Middle frontal gyrus (tissue), 1 donor: Measurements from ENCODE around the gene MAT2A.
A peak's percentile ranks its signal among the peaks of the same experiment; 100 is the strongest.

ENCODE experiments used
- DNase-seq: peaks from one replicate; pipeline ENCODE4 v3.0.0-alpha.2; 2015; ENCODE audit warnings: low spot score; ENCODE audit errors: extremely low spot score

Gene MAT2A

DNA sequence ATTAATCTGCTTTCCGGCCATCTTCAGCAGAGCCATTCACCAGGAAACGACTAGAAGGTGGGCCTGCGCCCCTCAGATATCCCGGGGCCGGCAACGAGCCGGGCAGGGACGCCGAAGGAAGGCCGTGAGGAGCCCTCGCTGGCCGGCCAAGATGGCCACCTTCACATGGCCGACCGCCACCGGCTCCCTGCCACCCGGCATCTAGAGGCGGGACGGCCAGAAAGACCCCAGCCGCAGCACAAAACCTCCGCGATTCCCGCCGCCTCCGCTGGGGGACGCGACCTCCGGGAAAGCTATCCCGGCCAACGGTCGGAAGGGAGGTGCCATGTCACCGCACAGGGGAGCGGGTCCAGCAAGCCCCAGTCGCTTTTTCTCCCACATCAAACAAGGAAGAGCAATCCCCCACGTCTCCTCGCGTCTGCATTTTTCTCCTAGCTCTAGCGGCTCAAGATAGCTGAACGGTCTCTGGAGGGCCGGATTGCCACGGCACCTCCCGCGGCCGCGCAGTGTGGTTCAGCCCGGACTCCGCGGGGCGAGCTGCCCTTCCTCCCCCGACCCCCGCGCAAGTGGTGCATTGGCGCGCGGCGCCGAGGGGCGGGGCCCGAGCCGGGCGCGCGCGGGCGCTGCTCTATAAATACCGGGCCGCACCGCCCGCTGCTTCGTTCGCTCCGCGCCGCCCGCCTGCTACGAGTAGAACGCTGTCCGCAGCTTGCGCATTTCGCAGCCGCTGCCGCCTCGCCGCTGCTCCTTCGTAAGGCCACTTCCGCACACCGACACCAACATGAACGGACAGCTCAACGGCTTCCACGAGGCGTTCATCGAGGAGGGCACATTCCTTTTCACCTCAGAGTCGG is at the start of gene MAT2A:
Gene MAT2A (plus strand): TSS at position 662 of the 854 bp plus-strand sequence. CDS start 120 bp downstream, at position 782.
- DNase-seq: peak; percentile 75

DNA sequence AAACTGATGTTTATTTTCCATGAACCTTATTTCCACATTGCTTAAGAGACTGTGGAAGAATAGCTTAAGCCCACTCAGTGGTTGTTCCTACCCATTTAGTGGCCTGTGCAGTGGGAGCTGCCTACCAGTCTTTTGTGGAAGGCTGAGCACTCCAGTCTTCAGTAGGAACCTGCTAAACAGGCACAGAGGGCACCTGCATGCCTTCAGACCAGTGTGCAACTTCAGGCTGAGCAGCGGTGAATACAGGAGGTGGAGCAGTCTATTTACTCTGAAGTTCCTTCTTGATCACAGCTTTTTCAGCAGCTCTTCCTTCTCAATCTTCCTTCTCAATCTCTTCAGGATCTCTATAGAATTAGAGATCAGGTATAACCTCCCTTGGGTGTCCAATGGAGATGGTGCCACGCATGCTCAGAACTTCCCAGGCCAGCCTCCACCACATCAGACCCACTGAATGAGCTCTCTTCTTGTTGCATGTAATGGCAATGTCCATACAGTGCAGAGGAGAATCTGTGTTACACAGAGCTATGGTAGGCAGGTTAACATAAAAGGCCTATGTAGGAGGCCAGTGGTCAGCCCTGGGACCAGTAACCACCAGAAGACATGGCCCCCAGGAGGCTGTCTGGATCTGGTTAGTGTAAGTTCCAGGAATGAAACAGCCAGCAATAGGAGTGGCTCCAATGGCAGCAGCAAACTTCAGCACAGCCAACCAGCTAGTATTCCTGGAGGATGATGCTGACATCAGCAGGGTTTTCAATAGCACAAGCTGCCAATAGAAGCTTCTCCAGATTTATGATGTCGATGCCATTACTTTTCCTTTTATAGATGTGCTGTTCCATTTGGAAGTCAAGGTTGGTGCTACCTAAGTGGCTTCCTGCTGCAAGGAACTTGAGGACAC is 47.9 kb upstream of the MAT2A start:
- DNase-seq: no peak

DNA sequence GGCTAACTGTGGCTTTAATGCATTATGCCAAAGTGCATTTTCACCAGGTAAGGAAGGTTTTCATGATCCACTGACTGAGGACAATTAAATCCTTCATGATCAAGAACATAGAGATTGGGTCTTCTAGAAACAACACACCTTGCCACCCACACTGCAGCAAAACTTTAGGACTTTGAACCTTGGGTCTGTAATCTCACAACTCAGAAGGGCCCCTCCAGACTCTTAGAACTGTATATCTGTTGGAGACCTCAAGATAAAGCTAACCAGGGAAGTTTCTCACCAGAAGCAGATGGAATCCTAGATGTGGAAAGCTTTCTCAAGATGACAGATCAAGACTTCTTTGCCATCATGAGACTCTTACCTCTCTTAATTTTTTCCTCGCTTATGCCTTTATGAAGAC is 42.5 kb upstream of the MAT2A start:
- no peak for DNase-seq

DNA sequence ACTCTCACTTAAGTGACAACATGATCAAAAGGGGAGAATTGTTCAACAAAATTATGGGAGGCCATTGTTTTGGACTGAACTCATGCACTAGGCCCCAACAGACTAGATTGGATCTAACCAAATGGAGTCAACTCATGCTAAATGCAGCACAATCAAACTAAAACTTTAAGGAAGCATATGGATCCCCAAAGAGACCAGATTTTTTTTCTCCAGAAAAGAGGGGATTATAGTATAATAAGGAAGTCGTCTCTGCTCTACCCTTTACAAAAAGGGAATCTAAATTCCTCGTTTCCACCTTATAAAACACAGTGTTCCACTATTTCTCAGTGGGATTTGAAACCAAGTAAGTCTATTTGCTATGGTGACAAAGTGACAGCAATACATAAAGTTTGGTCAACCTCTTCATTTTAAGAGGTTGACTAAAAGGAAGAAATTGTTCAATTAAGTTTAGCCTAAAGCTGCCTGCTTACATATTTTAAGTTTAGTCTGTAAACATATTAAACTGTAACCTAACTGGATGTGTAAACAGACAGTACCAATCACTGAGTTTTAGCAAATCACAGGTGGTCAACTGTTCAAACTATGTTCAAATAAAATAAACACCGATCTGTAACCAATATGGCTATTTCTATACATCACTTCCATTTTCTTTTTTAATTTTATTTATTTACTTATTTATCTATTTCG is 40.9 kb upstream of the MAT2A start:
- no peak for DNase-seq

DNA sequence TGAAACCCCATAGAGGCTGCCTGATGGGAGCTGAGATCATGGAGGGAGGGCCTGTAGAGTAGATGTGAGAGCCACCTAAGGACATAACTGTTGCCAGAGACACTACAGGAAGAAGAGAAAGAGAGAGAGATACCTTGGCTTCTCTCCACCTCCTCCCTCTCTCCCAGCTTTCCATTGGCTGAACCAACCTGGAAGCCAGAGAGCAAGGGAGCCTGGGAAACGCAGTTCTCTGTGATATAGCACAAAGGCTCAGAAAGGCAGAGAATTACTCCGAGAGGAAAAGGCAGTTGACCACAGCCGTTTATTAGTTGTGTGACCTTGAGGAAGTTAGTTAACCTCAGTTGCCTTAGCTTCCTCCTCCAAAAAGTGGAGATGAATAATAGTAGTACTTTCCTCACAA is 37.7 kb upstream of the MAT2A start:
- DNase-seq: no peak

DNA sequence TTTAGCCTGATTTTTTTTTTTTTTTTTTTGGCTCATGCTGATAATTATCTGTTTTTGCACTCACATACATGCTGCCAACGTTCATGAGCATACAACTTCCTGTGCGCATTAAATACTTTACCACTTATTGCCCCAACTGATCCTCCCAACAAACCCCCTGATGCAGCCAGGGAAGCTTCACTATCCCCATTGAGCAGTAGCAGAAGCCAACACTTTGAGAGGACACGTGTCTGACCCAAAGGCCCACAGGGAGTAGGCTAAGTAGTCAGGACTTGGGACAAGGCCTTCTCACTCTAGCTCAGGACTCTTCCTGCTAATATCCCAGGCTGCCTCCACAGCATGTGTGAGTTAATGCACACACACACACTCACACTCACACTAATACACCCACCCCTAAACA is 36.2 kb upstream of the MAT2A start:
- DNase-seq: no peak

DNA sequence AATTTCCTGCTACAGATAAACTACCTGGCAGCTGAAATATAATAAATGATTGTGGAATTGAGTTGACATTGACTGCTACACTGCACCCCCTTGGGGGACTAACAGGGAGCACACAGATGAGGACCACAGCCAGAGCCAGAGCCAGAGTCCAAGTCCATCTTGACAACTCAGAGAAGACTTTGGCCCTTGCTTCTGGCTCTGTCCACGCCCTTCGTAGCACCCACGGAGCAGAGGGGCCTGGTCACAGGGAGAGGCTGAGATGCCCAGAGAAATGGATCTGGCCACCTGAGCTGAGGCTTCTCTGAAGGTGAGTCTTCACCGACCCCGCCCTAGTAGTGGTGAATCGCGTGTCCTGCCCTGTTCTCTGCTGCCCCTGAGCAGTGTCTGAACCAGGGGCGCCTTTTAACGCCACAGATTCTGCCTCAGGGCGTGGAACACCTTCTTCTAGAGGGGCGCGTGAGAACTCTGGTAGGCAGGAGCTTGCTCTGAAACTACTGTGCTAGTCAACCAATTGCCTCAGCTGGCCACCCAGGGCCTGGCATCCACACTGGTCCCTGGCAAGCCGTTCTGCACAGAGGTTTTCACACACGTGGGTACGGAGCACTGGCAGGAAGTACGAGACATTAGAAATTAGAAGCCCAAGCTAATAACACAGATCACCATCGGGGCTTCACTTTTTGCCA is 35.7 kb upstream of the MAT2A start:
- no peak for DNase-seq

DNA sequence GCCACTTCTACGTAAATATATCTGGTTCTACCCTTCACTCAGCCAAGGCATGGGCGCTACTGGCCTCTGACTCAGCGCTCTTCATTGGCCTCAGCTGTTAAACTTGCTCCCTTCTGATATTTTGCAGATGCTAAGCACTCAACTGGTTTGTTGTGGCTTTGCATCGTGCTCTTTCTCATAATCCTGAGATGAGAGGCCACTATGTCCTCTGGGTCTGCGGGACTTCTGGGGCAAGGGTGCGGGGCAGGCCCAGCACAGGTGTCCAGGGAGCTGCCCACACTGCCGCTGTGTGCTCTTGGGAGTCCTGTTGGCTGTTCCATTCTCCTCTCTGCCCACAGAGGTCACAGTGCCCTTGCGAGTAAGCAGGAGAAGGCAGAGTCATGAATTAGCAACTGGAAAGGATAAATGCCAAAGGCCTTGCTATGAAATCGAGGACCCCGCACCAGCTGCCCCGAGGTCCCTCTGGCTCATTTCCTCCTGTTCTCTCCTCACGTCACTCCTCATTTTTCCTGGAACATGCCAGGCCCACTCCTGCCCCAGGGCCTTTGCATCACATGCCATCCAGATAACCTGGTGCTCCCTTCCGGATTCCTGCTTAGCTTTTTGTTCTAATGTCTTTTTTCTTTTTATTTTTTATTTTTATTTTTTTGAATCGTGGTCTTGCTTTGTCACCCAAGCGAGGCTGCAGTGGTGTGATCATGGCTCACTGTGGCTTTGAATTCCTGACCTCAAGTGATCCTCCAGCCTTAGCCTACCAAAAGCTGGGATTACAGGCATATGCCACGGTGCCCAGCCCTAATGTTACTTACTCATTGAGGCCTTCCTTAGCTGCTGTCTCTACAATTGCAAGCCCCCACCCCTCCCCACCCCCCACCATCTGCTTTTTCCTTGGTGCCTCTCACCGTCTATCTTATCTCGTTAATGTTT is 34.9 kb upstream of the MAT2A start:
- DNase-seq: no peak

DNA sequence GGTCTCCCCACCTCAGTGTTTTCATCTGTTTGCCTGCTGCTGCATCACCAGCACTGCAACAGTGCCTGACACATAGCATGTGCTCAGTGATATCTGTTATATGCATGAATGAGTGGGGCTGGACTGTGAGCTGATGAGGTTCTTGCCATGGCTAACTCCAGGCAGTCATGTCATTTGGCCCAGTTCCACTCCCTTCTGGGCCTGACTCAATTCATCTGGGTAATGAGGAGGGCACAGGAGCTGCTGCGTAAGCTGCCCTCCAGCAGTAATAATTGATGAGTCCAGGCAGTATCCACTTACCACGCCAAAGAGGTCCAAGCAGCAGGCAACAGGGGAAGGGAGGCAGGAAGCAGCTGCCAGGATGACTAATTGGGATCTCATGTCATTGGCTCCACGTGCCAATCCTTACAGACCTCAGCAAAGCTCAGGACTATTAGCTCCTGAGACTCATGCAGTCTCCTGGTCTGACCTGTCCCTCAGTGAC is 34.1 kb upstream of the MAT2A start:
- no peak for DNase-seq

DNA sequence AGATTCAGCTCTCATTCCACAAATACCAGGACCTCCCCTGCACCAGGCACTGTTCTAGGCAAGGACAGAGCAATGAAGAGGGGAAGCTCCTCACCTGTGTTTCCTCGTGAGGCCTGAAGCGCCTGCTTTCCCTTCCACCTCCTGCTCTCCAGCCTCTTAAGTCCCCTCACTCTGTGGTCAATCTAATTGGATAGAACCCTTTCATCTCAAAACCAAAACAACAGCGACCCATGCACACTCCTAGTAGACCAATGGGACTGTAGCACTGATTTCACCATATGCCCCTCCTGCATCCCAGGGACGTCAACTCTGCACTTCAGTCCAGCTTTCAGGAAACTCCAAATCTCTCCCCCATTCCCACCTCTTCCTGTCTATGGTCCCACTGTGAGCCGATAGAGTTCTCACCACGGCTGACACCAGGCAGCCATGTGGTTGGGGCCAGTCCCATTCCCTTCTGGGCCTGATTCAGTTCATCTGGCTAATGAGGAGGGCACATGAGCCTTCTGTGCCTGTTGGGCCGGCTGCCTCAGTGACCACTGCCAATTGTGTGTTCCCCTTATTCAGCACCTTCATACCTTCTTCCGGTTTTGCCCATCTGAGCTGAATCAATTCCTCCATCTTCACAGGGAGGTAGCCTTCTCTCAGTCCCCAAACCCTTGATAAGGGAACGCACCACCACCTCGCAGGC is 33.3 kb upstream of the MAT2A start:
- no peak for DNase-seq

DNA sequence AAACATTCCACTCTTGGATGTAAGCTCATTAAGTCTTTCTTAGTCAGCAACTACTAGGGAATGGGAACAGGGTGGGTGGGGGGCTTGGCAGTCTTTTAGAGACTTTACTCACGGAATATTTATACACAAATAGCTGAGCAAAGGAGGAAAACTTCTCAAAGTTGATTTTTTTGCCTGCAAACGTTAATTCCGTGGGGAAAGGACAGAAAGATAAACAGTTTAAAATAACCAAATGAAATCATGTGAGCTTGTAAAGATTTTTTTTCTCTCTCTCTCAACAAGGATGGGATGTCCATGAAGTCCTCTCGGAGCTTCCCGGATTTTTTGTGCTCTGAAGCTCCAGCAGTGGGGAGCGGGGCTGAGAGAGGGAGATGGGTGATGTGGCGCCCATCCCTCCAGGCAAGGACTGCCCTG is 32.2 kb upstream of the MAT2A start:
- DNase-seq: no peak

DNA sequence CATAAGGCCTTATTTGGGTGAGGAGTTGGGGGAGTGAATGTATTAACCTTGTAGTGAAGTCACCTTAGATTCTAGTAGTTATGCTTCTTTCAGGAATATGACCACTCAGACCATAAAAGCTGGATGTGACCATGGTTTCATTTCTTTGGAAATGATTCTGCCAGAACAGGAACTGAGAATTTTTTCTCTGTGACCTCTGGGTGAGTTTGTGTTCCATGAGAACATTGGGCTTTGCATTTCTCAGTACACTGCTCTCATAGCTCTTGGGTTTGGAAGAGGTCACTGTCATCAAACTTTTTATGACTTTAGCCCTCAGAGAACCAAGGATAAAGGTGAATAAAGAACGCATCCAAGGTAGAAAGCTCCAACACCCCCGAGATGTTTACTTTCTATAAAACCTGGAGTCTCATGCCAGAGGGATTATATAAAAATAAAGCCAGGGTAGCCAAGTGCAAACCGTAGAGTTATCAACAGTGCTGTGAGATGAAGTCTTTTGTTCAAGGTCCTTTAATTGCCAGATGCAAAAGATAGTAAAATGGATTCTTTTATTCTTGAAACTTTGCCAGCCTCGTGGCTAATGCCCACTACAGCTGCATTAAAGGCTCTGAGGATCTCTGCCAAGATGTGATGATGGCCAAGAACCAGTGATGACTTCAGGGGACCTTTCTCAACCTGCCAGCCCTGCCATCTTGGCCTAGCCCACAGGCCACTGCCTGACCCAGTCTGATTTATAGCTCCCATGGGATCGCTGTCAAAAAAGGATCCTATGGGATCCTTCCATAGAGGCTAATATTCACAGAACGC is 27.8 kb upstream of the MAT2A start:
- DNase-seq: no peak

DNA sequence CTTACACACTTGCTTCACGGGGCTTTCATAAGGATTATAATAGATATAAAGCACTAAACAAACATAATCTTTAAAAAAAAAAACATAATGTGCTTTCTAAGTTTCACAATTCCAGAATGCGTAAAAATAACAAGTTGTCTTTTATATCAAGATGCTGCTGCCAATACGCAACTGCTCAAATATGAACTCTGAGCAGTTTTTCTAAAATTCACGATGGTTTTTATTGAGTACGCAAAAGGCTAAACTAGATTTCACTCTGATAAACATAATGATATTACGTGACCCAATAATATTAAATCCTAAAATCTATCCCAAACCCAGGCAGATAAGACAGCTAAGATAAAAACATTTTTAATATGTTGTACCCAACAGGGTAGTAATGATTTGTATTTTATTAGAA is 24.6 kb upstream of the MAT2A start:
- no peak for DNase-seq

DNA sequence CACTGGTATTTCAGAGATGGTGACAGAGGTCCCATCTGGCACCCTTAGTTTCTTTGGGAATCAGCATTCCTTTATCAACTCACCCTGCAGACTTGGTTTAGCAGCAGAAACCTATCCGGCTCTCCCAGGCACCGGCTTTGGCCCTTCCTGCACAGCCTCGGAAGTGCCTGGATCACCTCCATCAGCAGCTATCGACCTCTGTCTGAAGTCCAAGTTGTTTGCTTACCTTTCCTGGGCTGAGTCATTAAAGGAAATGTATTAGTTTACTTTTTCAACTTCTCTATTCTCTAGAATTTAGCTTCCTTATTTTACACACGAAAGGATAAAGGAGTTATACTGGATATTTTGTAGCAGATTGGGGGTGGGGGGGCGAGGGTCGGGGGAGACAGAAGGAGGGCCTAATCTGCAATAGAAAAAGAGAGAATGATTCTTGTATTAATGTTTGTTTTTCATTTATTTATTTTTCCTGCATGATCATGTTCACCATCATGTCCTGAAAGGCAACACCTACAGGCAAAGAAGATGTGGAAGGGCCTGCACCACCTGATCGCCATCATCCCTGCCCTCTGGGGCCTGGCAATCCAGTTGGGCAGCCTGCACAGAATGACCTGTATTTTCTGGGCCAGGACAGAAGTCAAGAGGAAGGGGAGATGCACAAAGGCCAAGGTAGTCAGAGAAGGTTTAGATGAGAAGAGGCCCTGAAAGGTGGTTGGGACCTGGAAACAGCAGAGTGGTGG is 22.1 kb upstream of the MAT2A start:
- no peak for DNase-seq

DNA sequence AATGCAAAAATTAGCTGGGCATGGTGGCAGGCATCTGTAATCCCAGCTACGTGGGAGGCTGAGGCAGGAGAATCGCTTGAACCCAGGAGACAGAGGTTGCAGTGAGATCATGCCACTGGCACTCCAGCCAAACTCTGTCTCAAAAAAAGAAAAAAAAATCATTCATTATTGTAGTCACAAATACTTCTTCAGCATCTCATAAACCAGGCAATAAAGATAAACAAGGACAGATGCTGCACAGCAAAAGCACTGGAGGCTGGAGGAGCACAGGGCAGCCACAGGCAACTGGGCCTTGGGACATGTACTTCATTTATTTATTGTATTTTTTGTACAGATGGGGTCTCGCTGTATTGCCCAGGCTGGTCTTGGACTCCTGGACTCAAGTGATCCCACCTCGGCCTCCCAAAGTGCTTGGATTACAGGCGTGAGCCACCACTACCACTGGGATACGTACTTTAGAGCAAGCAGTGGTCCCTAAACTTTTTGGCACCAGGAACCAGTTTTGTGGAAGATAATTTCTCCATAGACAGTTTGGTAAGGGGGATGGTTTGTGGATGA is 16.8 kb upstream of the MAT2A start:
- no peak for DNase-seq

DNA sequence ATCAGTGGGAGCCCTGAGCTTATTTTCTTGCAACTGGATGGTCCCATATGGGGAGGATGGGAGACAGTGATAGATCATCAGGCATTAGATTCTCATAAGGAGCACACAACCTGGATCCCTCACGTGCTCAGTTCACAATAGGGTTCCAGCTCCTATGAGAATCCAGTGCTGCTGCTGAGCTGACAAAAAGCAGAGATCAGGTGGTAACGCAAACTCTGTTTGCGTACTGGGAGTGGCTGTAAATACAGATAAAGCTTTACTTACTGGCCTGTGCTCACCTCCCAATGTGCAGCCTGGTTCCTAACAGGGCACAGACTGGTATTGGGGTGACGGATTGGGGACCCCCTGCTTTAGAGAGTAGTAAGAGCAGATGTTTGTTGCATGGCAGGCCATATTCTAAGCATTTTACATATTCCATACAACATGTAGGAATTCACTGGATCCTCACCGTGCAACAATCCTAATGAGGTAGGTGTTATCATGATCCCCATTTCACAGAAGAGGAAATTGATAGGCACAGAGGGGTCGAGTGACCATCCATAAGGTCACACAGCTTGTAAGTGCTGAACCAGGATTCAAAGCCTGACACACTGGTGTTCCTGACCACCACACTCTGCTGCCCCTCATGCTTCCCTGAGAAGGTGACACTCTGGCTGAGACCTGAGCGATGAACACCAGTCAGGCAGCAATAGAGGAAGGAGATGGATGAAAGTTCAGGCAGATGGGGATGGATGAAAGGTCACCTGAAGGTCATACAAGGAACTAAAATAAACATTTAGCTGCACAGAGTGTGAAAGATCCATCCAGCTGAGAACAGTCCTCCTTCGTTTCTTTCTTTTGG is 15.7 kb upstream of the MAT2A start:
- DNase-seq: no peak

DNA sequence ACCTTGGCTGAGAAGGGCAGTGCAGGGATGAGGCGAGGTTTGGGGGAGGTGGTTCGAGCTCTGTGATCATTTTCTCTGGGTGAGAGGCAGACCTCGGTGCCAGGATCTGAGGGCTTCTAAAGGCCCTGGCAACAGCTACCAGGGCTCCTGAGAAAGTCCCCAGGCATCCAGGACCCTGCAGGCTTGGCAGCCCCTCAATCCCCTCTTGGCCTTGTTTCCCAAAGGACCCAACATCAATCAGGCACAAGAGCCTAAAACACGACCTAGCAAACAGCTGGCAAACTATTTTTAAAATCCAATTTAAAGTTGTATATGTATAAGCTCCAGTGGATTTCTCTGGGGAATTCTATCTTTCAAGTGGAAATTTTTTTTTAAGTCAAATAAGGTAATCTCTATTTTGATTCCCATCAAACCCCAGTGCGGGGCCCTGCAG is 15.0 kb upstream of the MAT2A start:
- DNase-seq: no peak
